Measurements from ENCODE around the gene RBBP5.

- TF ChIP-seq CTCF (conservative IDR thresholded peaks at IDR 0.05 in 1 of 2, IDR thresholded peaks at IDR 0.05 in 1 of 2; ENCODE audit: extremely low read depth in 1 of 2, insufficient read depth in 1 of 2, low read depth in 1 of 2, low read length in 2 of 2) (no peak), EZH2 (IDR thresholded peaks at IDR 0.05; ENCODE audit: borderline replicate concordance, low read length) (no peak)
Observed at GRCh38 chr1:205072881-205073280, 48.9 kb downstream of the RBBP5 start.

All from mammary epithelial cell (primary cell).